ENCODE results near the gene TBPL1. TPM values are rescaled to one million over a fixed set of nuclear protein-coding genes. Genes with fewer than 3 reads are reported as not detected.

TBPL1 gene
- total and polyA plus RNA-seq, 4 donors = 37.7 to 77.9 (median 62.9) TPM

DNA sequence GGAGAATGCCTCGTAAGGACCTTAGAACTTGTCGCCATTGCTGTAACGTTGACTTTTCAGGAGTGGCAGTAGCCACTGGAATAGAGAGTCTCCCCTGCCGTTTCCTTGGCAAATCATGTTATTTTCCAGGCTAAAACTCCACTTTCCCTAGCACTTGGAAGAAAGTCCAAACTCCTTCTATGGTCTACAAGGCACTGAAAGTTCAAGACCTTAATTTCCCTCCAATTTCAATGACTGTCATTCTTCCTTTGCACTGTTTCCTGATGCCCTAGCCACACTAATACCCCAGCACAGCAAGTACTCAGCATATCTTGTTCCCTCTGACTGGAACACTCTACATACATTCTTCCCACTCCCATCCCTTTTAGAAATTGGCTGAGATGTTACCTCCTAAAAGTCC is 1.8 kb upstream of the TBPL1 start:
- Histone ChIP-seq H3K9me3 (ENCODE audit: control insufficient read depth, insufficient read depth, low read length) (no peaks in the 10 kb centered on the region), H3K27ac (ENCODE audit: low read depth, low read length) (peak overlapping the region; percentile 98), H3K4me3 (ENCODE audit: low read depth, low read length) (peak overlapping the region; percentile 89), H3K4me1 (ENCODE audit: control insufficient read depth, insufficient read depth, low read length) (peaks cover 3% of the 10 kb centered on the region), H3K36me3 (ENCODE audit: control insufficient read depth, insufficient read depth, low read length) (no peaks in the 10 kb centered on the region), H3K27me3 (ENCODE audit: control insufficient read depth, insufficient read depth, low read length) (no peaks in the 10 kb centered on the region)
- no peak for DNase-seq (ENCODE audit: low read depth in 4 of 6, low spot score in 6 of 6)
- WGBS (ENCODE audit: insufficient coverage) = 90% methylated on average over 4 of the region's 4 CpGs

DNA sequence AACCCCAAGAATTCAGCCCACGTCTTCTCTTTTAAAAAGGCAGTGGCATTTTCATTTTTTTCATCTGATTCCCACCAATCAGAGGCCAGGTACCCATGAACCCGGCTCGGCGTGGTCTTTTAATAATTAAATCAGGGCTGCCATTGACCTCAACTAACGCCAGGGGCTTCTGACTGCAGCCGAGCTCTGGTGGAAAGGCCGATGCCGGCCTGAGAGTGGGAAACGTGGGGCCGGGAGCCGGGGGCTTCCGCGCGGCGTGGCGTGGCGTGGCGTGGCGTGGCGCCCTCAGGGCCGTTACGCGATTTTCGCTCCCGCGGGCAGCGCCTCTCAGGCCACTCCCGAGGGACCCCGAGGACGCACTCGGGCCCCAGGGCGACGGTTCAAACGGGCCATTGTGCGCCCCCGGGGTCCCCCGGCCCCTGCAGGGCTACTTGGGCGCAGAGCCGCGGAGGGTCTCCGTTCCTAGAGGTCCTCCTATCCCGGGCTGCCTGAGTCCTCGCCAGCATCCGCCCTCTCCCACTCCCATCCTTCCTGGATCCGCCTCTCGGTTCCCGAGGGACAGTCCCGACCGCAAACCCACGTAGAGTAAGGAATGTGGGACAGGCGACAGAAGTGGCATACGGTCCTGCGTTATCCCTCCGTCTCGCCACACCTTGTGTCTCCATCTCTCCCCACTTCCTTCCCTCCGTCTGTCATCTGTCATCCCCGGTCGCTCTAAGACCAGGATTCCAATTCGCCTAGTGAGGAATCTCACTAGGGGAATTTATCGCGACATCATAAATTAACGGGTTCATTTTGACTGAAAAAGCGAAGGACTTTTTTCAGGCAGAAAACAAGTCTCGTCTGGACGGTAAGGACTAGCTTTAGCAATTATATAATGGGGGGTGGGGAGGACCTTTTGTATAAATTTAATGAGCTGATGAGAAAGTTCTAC is 876 bp upstream of the TBPL1 start:
- no peaks in the 10 kb centered on the region for H3K9me3 ChIP-seq (ENCODE audit: control insufficient read depth, insufficient read depth, low read length)
- WGBS (ENCODE audit: insufficient coverage) = 0% methylated on average over 57 of the region's 65 CpGs
- peak in 5 of 6 donors; percentile 45 to 94 (median 69) for DNase-seq (ENCODE audit: low read depth in 4 of 6, low spot score in 6 of 6)
- H3K27me3 ChIP-seq (ENCODE audit: control insufficient read depth, insufficient read depth, low read length) = no peaks in the 10 kb centered on the region
- H3K27ac ChIP-seq (ENCODE audit: low read depth, low read length) = peak overlapping the region; percentile 98
- peak overlapping the region; percentile 89 for H3K4me3 ChIP-seq (ENCODE audit: low read depth, low read length)
- no peaks in the 10 kb centered on the region for H3K36me3 ChIP-seq (ENCODE audit: control insufficient read depth, insufficient read depth, low read length)
- peaks cover 3% of the 10 kb centered on the region for H3K4me1 ChIP-seq (ENCODE audit: control insufficient read depth, insufficient read depth, low read length)

DNA sequence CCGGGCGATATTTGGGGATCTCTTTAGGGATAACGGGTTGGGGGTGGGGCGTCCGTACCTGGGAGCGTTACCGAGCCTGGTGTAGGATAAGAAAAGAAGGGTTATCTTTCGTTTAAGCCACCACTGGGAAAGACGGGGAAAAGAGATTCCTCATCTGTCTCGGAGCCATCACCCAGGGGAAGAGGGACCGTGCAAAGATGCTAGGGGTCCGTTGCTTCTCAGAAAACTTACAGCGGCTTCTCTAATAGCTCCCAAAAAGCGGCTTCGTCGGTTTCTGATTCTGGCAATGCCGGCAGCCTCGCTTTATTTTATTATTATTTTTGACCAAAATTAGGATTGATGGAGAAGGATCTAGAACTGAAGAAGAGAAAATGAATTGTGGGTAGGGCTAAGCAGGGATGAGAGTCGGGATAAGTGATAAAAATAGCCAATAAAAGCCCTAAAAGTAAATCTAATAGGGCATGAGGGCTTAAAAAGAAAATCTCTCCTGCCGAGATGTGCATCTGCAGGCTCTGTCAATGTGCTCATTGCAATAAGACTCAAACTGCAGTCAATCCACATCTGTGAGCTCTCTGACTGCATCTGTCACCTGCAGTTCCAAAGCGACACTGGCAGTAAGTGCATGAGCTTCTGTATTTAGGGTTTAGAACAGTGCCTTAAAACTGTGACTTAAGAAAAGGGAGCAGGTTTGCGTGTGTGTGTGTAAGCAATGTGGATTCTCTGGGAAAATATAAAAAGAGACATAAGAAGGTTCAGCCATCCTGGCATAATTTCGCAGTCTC is 801 bp downstream of the TBPL1 start:
- no peaks in the 10 kb centered on the region for H3K27me3 ChIP-seq (ENCODE audit: control insufficient read depth, insufficient read depth, low read length)
- DNase-seq (ENCODE audit: low read depth in 4 of 6, low spot score in 6 of 6) = peak in 2 of 6 donors; percentile 47 to 79
- peaks cover 3% of the 10 kb centered on the region for H3K4me1 ChIP-seq (ENCODE audit: control insufficient read depth, insufficient read depth, low read length)
- peak overlapping the region; percentile 89 for H3K4me3 ChIP-seq (ENCODE audit: low read depth, low read length)
- H3K9me3 ChIP-seq (ENCODE audit: control insufficient read depth, insufficient read depth, low read length) = no peaks in the 10 kb centered on the region
- H3K27ac ChIP-seq (ENCODE audit: low read depth, low read length) = peak overlapping the region; percentile 98
- H3K36me3 ChIP-seq (ENCODE audit: control insufficient read depth, insufficient read depth, low read length) = no peaks in the 10 kb centered on the region
- 5% methylated on average over 15 of the region's 23 CpGs for WGBS (ENCODE audit: insufficient coverage)

DNA sequence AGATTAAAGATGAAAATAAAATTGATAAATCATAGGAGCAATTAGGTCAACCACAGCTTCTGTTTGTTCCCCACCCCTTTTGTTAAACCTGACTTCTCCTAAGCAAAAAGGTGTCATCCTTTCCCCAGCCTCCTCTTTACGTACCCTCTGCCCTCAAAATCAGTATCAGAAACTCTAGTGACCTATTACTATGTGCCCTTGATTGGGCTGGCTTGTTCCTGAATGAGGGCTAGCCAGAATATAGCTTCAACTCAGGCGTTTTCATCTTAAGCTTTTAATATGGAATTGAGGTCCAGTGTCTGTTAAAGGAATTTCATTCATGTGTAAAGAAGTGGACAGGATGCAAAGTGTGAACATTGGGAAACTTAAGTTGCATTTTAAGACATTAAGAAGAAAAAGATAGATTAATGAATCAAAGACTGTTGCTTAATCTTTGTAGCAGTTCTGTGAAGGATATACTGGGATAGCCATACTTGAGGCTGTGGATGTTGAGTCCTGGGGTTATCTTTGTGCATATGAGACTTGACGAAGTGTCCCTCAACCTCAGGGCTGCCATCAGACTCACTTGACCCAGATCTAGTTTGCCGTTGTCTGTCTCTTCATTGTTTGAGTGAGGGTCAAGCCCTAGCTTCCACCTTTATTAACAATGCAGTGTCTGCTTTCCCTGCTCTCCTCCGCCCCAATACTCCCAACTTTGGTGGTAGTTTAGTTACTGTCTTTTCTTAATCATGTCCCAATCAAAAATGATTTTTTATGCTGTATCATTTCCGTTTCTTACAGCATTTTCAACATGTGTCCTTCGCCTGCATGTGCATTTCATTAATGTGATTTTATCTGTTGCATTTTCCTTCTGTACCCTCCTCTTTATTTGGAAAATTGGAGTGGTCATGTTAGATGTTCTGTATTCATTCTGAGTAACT is 1.9 kb downstream of the TBPL1 start:
- H3K4me1 ChIP-seq (ENCODE audit: control insufficient read depth, insufficient read depth, low read length) = peaks cover 3% of the 10 kb centered on the region
- WGBS (ENCODE audit: insufficient coverage) = 52% methylated on average over 4 of the region's 7 CpGs
- H3K36me3 ChIP-seq (ENCODE audit: control insufficient read depth, insufficient read depth, low read length) = no peaks in the 10 kb centered on the region
- no peaks in the 10 kb centered on the region for H3K9me3 ChIP-seq (ENCODE audit: control insufficient read depth, insufficient read depth, low read length)
- H3K27me3 ChIP-seq (ENCODE audit: control insufficient read depth, insufficient read depth, low read length) = no peaks in the 10 kb centered on the region
- no peak overlapping the region for H3K4me3 ChIP-seq (ENCODE audit: low read depth, low read length)
- no peak overlapping the region for H3K27ac ChIP-seq (ENCODE audit: low read depth, low read length)
- no peak for DNase-seq (ENCODE audit: low read depth in 4 of 6, low spot score in 6 of 6)

DNA sequence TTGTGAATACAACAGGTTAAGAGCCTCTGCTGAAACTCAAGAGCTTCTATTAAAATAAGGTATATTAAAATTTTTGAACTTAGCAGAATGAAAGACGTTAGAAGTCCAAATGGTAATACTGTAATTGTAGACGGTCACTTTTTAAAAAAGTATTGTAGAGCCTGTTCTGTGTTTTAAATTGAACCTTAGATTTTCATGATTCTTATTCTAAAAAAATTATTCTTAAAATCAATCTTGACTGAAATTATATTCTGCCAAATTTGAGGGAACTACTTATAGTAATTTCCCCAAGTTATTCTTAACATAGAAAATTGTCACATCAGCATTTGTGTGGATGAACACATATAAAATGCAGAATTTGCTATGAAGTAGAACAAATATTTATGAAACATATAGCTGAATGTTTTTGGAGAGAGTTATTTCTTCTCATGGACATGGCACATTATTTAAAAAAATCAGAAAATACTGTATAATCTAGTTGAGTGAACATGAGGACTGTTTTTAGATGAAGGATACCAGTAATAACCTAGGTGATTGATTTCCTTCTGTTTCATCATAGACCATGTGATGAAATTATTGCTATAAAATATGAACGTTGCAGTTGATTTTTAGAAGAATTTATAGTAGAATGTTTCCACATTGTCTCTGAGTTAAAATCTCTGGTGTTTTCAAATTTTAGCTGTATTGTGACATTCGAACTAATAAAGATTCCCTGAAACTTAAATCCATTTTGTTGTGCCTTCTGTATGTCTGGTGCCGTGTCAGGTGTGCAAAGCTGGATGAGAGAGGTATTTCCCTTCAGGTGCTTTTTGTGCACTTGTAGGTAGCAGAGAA is 2.8 kb downstream of the TBPL1 start:
- WGBS (ENCODE audit: insufficient coverage) = 100% methylated on average over 1 of the region's 5 CpGs
- Histone ChIP-seq H3K27me3 (ENCODE audit: control insufficient read depth, insufficient read depth, low read length) (no peaks in the 10 kb centered on the region), H3K27ac (ENCODE audit: low read depth, low read length) (no peak overlapping the region), H3K4me1 (ENCODE audit: control insufficient read depth, insufficient read depth, low read length) (peaks cover 3% of the 10 kb centered on the region), H3K36me3 (ENCODE audit: control insufficient read depth, insufficient read depth, low read length) (no peaks in the 10 kb centered on the region), H3K4me3 (ENCODE audit: low read depth, low read length) (no peak overlapping the region), H3K9me3 (ENCODE audit: control insufficient read depth, insufficient read depth, low read length) (no peaks in the 10 kb centered on the region)
- no peak for DNase-seq (ENCODE audit: low read depth in 4 of 6, low spot score in 6 of 6)

DNA sequence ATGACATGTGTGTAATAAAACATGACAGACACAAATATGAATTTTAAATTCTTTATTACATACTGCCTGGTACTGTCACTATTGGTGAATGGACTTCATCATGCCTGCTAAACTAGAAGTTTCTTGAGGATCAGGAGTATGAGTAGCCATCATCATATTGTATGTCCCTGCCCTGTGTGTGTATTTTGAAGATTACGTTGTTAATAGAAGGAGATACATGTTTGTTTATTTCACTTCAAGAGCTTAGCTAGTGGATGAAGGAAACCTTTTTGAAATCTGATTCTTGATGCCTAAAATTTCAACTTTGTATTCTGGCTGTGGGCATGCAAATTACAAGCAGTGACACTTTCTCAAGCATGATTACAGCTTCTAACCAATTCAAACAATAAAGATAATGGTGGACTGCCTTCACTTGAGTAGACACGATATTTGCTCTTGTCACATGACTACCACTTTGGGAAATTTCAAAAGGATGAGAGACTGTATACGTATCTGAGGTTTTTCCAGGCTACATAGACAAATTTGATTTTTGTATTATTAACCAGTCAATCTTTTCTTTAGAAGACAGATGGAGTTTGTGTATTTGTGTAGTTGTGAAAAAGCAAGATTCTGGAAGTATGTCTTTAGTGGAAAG is 3.5 kb downstream of the TBPL1 start:
- Histone ChIP-seq H3K27me3 (ENCODE audit: control insufficient read depth, insufficient read depth, low read length) (no peaks in the 10 kb centered on the region), H3K27ac (ENCODE audit: low read depth, low read length) (no peak overlapping the region), H3K9me3 (ENCODE audit: control insufficient read depth, insufficient read depth, low read length) (no peaks in the 10 kb centered on the region), H3K36me3 (ENCODE audit: control insufficient read depth, insufficient read depth, low read length) (no peaks in the 10 kb centered on the region), H3K4me3 (ENCODE audit: low read depth, low read length) (no peak overlapping the region), H3K4me1 (ENCODE audit: control insufficient read depth, insufficient read depth, low read length) (peaks cover 6% of the 10 kb centered on the region)
- DNase-seq (ENCODE audit: low read depth in 4 of 6, low spot score in 6 of 6) = no peak
- no CpG with 5 or more reads among the region's 3 CpGs for WGBS (ENCODE audit: insufficient coverage)

DNA sequence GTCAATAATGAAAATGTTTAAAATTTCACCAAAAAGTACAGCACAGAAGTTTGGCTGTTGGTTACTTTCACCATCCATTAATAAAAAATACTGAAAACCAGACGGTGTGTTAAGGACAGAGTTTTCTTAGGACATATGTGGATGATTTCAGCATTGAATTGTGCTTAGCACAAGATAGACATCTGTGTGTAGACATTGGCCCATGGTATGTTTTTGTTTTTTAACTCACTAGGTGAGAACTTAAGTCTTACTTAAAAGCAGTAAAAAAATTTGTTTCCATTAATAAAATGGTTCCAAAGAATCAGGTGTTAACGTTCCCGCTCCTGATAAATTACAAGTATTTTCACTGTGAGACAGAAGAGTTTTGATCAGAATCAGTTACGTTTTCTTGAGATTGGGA is 4.2 kb downstream of the TBPL1 start:
- H3K9me3 ChIP-seq (ENCODE audit: control insufficient read depth, insufficient read depth, low read length) = no peaks in the 10 kb centered on the region
- H3K36me3 ChIP-seq (ENCODE audit: control insufficient read depth, insufficient read depth, low read length) = no peaks in the 10 kb centered on the region
- H3K4me1 ChIP-seq (ENCODE audit: control insufficient read depth, insufficient read depth, low read length) = peaks cover 7% of the 10 kb centered on the region
- WGBS (ENCODE audit: insufficient coverage) = no CpG with 5 or more reads among the region's 4 CpGs
- H3K27me3 ChIP-seq (ENCODE audit: control insufficient read depth, insufficient read depth, low read length) = no peaks in the 10 kb centered on the region
- DNase-seq (ENCODE audit: low read depth in 4 of 6, low spot score in 6 of 6) = no peak
- H3K27ac ChIP-seq (ENCODE audit: low read depth, low read length) = no peak overlapping the region
- H3K4me3 ChIP-seq (ENCODE audit: low read depth, low read length) = no peak overlapping the region

DNA sequence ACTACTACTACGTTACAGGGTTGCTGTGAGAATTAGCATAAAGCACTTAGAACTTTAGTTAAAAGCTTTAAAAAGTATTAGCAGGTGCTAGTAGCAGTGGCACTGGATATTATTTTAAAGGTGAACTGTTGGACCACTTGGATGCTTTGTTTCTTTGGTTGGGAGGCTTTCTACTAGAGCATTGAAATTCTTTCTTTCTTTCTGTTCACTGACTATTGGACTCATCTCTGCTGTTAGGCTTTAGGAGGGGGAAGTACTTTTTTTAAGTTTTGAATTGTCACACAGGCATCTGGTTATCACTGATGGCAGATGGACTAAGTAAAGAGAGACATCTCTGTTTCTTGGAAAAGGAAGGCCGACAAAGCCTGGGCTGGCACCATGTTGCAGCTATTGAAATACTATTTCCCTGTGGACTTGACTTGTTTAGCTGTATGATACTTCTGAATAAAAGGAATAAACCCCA is 4.8 kb downstream of the TBPL1 start:
- no peak overlapping the region for H3K4me3 ChIP-seq (ENCODE audit: low read depth, low read length)
- H3K27me3 ChIP-seq (ENCODE audit: control insufficient read depth, insufficient read depth, low read length) = no peaks in the 10 kb centered on the region
- WGBS (ENCODE audit: insufficient coverage) = 14% methylated on average over 1 of the region's 2 CpGs
- no peaks in the 10 kb centered on the region for H3K9me3 ChIP-seq (ENCODE audit: control insufficient read depth, insufficient read depth, low read length)
- no peak overlapping the region for H3K27ac ChIP-seq (ENCODE audit: low read depth, low read length)
- no peak for DNase-seq (ENCODE audit: low read depth in 4 of 6, low spot score in 6 of 6)
- no peaks in the 10 kb centered on the region for H3K36me3 ChIP-seq (ENCODE audit: control insufficient read depth, insufficient read depth, low read length)
- H3K4me1 ChIP-seq (ENCODE audit: control insufficient read depth, insufficient read depth, low read length) = peaks cover 7% of the 10 kb centered on the region

Measured in spinal cord (tissue), 10 donors.